ENCODE results near the gene AIF1L. TPM values are rescaled to one million over a fixed set of nuclear protein-coding genes. Genes with fewer than 3 reads are reported as not detected.

AIF1L gene
- total and polyA plus RNA-seq, 2 donors (not counting 1 experiment from before 2014, with no cell fraction given) = 2.3 to 3.3 TPM

DNA sequence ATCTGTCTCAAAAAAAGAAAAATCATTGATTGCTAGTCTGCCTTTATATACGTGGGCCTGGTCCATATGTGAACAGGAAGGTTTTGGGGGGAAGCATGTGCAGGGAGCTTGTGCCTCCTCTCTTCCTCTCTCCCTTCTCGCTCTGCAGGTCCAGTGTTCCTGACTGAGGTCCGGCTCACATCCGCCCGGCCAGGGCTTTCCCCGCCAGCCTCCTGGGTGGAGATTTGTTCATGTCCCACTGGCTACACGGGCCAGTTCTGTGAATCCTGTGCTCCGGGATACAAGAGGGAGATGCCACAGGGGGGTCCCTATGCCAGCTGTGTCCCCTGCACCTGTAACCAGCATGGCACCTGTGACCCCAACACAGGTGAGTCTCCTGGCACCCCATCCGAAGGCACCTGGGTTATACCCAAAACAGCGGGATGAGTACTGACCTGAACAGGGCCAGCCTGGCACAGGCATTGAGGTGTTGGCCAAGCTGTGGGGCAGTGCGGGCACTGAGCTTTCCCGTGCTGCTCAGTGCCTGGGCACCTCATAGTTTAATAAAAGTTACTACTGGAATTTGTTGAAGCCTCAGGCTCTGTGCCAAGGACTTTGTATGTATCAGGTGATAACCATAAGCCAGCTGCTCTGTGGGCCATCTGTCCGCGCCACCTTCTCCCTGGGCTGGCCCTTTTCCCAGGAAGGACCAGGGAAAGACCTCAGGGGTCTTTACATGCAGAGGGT lies 39.4 kb upstream of the AIF1L start:
- Histone ChIP-seq H3K79me2 (ENCODE audit: control insufficient read depth, insufficient read depth, low read length) (no peaks in the 10 kb centered on the region), H4K20me1 (ENCODE audit: control insufficient read depth, extremely low read depth, insufficient read depth, low read length) (no peaks in the 10 kb centered on the region), H3K9me3 (ENCODE audit: control insufficient read depth, insufficient read depth, low read depth, low read length) (no peaks in the 10 kb centered on the region), H3K4me1 (ENCODE audit: control insufficient read depth, extremely low read depth, insufficient read depth, low read length) (no peaks in the 10 kb centered on the region), H3K36me3 (ENCODE audit: control insufficient read depth, insufficient read depth, low read length) (no peaks in the 10 kb centered on the region), H2AFZ (ENCODE audit: low read length) (no peak overlapping the region), H3K4me2 (ENCODE audit: extremely low read depth, insufficient read depth, low read length) (no peak overlapping the region), H3K4me3 (replicated peaks in 1 of 4; ENCODE audit: control extremely low read depth in 1 of 4, insufficient read depth in 1 of 4, low read depth in 3 of 4, low read length in 4 of 4) (no peak overlapping the region), H3K9ac (ENCODE audit: insufficient read depth, low read length) (no peak overlapping the region), H3K27ac (ENCODE audit: insufficient read depth, low read length) (no peak overlapping the region), H3K27me3 (ENCODE audit: control insufficient read depth, insufficient read depth, low read length) (peaks cover 2% of the 10 kb centered on the region)
- no peak for TF ChIP-seq EZH2 (IDR thresholded peaks at IDR 0.05; ENCODE audit: low read length, missing control alignments)
- DNase-seq (ENCODE audit: low read depth in 2 of 2) = no peak

DNA sequence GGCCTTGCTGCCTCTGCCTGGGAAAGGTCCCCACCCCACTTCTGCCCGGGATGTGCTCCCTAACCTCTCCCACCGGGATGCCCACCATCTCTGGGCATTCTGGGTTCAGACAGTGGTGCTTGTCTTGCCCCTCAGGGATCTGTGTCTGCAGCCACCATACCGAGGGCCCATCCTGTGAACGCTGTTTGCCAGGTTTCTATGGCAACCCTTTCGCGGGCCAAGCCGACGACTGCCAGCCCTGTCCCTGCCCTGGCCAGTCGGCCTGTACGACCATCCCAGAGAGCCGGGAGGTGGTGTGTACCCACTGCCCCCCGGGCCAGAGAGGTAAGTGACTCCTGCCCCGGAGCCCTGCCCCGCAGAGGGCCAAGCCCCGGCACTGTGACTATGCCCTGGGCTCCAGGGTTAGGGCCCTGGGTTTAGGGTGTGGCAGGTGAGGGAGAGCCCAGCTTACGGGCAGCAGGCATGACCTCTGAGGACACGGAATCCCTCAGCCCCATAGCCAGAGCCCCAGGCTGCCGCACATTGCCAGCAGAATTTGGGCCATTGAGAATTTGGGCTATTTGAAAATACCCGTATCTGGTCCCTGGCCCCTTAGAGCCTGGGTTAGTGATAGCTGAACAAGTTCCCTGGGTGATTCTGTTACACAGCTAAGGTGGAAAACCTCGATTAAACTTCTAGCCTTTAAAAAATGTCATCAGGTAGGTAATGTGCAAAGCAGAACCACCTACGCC lies 35.3 kb upstream of the AIF1L start:
- H3K4me2 ChIP-seq (ENCODE audit: extremely low read depth, insufficient read depth, low read length) = no peak overlapping the region
- no peaks in the 10 kb centered on the region for H3K9me3 ChIP-seq (ENCODE audit: control insufficient read depth, insufficient read depth, low read depth, low read length)
- H3K36me3 ChIP-seq (ENCODE audit: control insufficient read depth, insufficient read depth, low read length) = no peaks in the 10 kb centered on the region
- H3K27me3 ChIP-seq (ENCODE audit: control insufficient read depth, insufficient read depth, low read length) = no peaks in the 10 kb centered on the region
- no peak for TF ChIP-seq EZH2 (IDR thresholded peaks at IDR 0.05; ENCODE audit: low read length, missing control alignments)
- TF ChIP-seq, protein P1, sequence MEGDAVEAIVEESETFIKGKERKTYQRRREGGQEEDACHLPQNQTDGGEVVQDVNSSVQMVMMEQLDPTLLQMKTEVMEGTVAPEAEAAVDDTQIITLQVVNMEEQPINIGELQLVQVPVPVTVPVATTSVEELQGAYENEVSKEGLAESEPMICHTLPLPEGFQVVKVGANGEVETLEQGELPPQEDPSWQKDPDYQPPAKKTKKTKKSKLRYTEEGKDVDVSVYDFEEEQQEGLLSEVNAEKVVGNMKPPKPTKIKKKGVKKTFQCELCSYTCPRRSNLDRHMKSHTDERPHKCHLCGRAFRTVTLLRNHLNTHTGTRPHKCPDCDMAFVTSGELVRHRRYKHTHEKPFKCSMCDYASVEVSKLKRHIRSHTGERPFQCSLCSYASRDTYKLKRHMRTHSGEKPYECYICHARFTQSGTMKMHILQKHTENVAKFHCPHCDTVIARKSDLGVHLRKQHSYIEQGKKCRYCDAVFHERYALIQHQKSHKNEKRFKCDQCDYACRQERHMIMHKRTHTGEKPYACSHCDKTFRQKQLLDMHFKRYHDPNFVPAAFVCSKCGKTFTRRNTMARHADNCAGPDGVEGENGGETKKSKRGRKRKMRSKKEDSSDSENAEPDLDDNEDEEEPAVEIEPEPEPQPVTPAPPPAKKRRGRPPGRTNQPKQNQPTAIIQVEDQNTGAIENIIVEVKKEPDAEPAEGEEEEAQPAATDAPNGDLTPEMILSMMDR (conservative IDR thresholded peaks at IDR 0.05 in 1 of 2, IDR thresholded peaks at IDR 0.05 in 1 of 2; ENCODE audit: low read depth in 1 of 2, low read length in 2 of 2) = no peak
- no peak overlapping the region for H2AFZ ChIP-seq (ENCODE audit: low read length)
- H4K20me1 ChIP-seq (ENCODE audit: control insufficient read depth, extremely low read depth, insufficient read depth, low read length) = no peaks in the 10 kb centered on the region
- no peak for DNase-seq (ENCODE audit: low read depth in 2 of 2)
- no peak overlapping the region for H3K4me3 ChIP-seq (replicated peaks in 1 of 4; ENCODE audit: control extremely low read depth in 1 of 4, insufficient read depth in 1 of 4, low read depth in 3 of 4, low read length in 4 of 4)
- H3K4me1 ChIP-seq (ENCODE audit: control insufficient read depth, extremely low read depth, insufficient read depth, low read length) = no peaks in the 10 kb centered on the region
- H3K27ac ChIP-seq (ENCODE audit: insufficient read depth, low read length) = no peak overlapping the region
- no peaks in the 10 kb centered on the region for H3K79me2 ChIP-seq (ENCODE audit: control insufficient read depth, insufficient read depth, low read length)
- H3K9ac ChIP-seq (ENCODE audit: insufficient read depth, low read length) = no peak overlapping the region

DNA sequence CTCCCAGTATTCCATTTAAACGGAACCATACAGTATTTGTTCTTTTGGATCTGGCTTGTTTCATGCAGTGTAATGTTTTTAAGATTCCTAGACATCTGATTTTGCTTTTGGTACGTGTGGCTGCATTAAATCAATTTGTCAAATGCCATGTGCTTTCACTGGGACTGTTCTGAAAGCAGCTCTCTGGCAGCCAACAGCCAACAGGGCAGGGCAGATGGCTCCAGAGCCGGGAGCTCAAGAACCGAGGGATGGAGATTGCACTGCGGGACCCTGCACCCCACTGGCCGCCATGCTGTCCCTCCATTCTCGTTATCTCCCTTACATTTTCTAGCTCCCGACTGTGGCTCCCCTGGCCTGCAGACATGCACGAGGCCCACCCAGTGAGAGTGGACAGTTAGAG lies 33.4 kb upstream of the AIF1L start:
- H4K20me1 ChIP-seq (ENCODE audit: control insufficient read depth, extremely low read depth, insufficient read depth, low read length) = no peaks in the 10 kb centered on the region
- H3K4me3 ChIP-seq (replicated peaks in 1 of 4; ENCODE audit: control extremely low read depth in 1 of 4, insufficient read depth in 1 of 4, low read depth in 3 of 4, low read length in 4 of 4) = no peak overlapping the region
- H2AFZ ChIP-seq (ENCODE audit: low read length) = no peak overlapping the region
- no peaks in the 10 kb centered on the region for H3K36me3 ChIP-seq (ENCODE audit: control insufficient read depth, insufficient read depth, low read length)
- no peak overlapping the region for H3K4me2 ChIP-seq (ENCODE audit: extremely low read depth, insufficient read depth, low read length)
- H3K9ac ChIP-seq (ENCODE audit: insufficient read depth, low read length) = no peak overlapping the region
- H3K9me3 ChIP-seq (ENCODE audit: control insufficient read depth, insufficient read depth, low read depth, low read length) = no peaks in the 10 kb centered on the region
- no peaks in the 10 kb centered on the region for H3K79me2 ChIP-seq (ENCODE audit: control insufficient read depth, insufficient read depth, low read length)
- no peaks in the 10 kb centered on the region for H3K27me3 ChIP-seq (ENCODE audit: control insufficient read depth, insufficient read depth, low read length)
- no peak for DNase-seq (ENCODE audit: low read depth in 2 of 2)
- no peak overlapping the region for H3K27ac ChIP-seq (ENCODE audit: insufficient read depth, low read length)
- H3K4me1 ChIP-seq (ENCODE audit: control insufficient read depth, extremely low read depth, insufficient read depth, low read length) = no peaks in the 10 kb centered on the region
- no peak for TF ChIP-seq EZH2 (IDR thresholded peaks at IDR 0.05; ENCODE audit: low read length, missing control alignments)
- TF ChIP-seq, protein P1 (conservative IDR thresholded peaks at IDR 0.05 in 1 of 2, IDR thresholded peaks at IDR 0.05 in 1 of 2; ENCODE audit: low read depth in 1 of 2, low read length in 2 of 2) = no peak

All from fibroblast of lung (primary cell).